ENCODE results near the gene TUBGCP6.

- TF ChIP-seq CTCF (IDR thresholded peaks at IDR 0.05) = no peak
- TF ChIP-seq EZH2 (IDR thresholded peaks at IDR 0.05; ENCODE audit: borderline replicate concordance, insufficient read depth, low read depth, low read length, poor library complexity, severe bottlenecking) = no peak
Observed at GRCh38 chr22:50258361-50259292, 13.8 kb upstream of the TUBGCP6 start.

Data from B cell (primary cell).